Measurements from ENCODE around the gene VILL.

GRCh38 chr3:37943126-37943525 is 47.5 kb upstream of the VILL start:
- TF ChIP-seq CTCF (IDR thresholded peaks at IDR 0.05 in 8 of 11, conservative IDR thresholded peaks at IDR 0.05 in 3 of 11), result no peak
- TF ChIP-seq POLR2AphosphoS5 (IDR thresholded peaks at IDR 0.05), result no peak
- no peak for TF ChIP-seq POLR2A (IDR thresholded peaks at IDR 0.05)
